Loucy (cell line): ENCODE results near the gene PUM1.

Experiments used
- H2AFZ ChIP-seq: fragments of 200-600 bp; sonication (generic); 2 replicates; pipeline ENCODE4 v1.6.0; 2016; ENCODE audit warnings: antibody characterized with exemption, mild to moderate bottlenecking, low read length, moderate library complexity
- H3F3A ChIP-seq: fragments of 200-600 bp; 2 replicates; pipeline ENCODE4 v1.6.0; 2016; ENCODE audit warnings: antibody characterized with exemption, low read depth, mild to moderate bottlenecking
- H3K27me3 ChIP-seq: fragments of 200-600 bp; sonication (generic); 2 replicates; pipeline ENCODE4 v1.6.1; 2014; ENCODE audit warnings: low read length, mild to moderate bottlenecking; ENCODE audit not compliant: insufficient read depth, poor library complexity, severe bottlenecking
- H3K36me3 ChIP-seq: fragments of 200-600 bp; sonication (generic); 2 replicates; pipeline ENCODE4 v1.6.1; 2016; ENCODE audit warnings: low read length; ENCODE audit not compliant: insufficient read depth
- H3K4me1 ChIP-seq: fragments of 200-600 bp; sonication (generic); 2 replicates; pipeline ENCODE4 v1.5.1; 2014; ENCODE audit warnings: low read length, mild to moderate bottlenecking; ENCODE audit not compliant: insufficient read depth, poor library complexity, severe bottlenecking
- H3K4me2 ChIP-seq: fragments of 200-600 bp; sonication (generic); 2 replicates; pipeline ENCODE4 v1.6.0; 2014; ENCODE audit warnings: antibody characterized with exemption, low read length, low read depth, mild to moderate bottlenecking; ENCODE audit not compliant: poor library complexity, severe bottlenecking
- H3K4me3 ChIP-seq: fragments of 200-600 bp; sonication (generic); 2 replicates; pipeline ENCODE4 v1.5.1; 2014; ENCODE audit warnings: low read length, mild to moderate bottlenecking, mixed read lengths; ENCODE audit not compliant: poor library complexity, severe bottlenecking
- H3K79me2 ChIP-seq: fragments of 200-600 bp; sonication (generic); 2 replicates; pipeline ENCODE4 v1.6.1; 2014; ENCODE audit warnings: low read length; ENCODE audit not compliant: insufficient read depth
- H3K9ac ChIP-seq: fragments of 200-600 bp; sonication (generic); 2 replicates; pipeline ENCODE4 v1.6.0; 2014; ENCODE audit warnings: mild to moderate bottlenecking, low read depth, low read length, moderate library complexity; ENCODE audit not compliant: poor library complexity, severe bottlenecking
- H3K9me2 ChIP-seq: fragments of 200-600 bp; sonication (generic); replicated peaks from 2 replicates; pipeline ENCODE4 v1.6.1; 2016; ENCODE audit warnings: low read depth, low read length, mixed read lengths
- H3K9me3 ChIP-seq: fragments of 200-600 bp; sonication (generic); 2 replicates; pipeline ENCODE4 v1.6.1; 2014; ENCODE audit warnings: mild to moderate bottlenecking, antibody characterized with exemption, low read length, low read depth; ENCODE audit not compliant: insufficient read depth
- H4K20me1 ChIP-seq: fragments of 200-600 bp; sonication (generic); 2 replicates; pipeline ENCODE4 v1.6.0; 2014; ENCODE audit warnings: antibody characterized with exemption, low read length, mild to moderate bottlenecking; ENCODE audit not compliant: insufficient read depth, poor library complexity, severe bottlenecking
- CTCF ChIP-seq: fragments of 200-600 bp; sonication (generic); conservative IDR thresholded peaks from 2 replicates; pipeline ENCODE4 v1.5.1; 2014; ENCODE audit warnings: mild to moderate bottlenecking, antibody characterized with exemption, low read length
- EZH2phosphoT487 ChIP-seq: fragments of 200-600 bp; IDR thresholded peaks from 2 replicates; pipeline ENCODE4 v1.6.1; 2018; ENCODE audit warnings: antibody characterized with exemption, mild to moderate bottlenecking, moderate library complexity, borderline replicate concordance

The PUM1 gene

GRCh38 chr1:30965924-30966599 is 99.5 kb downstream of the PUM1 start:
- H3F3A ChIP-seq, result no peaks in the 10 kb centered on the region
- H3K4me1 ChIP-seq, result no peaks in the 10 kb centered on the region
- no peaks in the 10 kb centered on the region for H3K9me2 ChIP-seq
- no peaks in the 10 kb centered on the region for H3K27me3 ChIP-seq
- H3K9me3 ChIP-seq, result no peaks in the 10 kb centered on the region
- no peak overlapping the region for H3K4me3 ChIP-seq
- H3K79me2 ChIP-seq, result peaks cover 33% of the 10 kb centered on the region
- peaks cover 62% of the 10 kb centered on the region for H4K20me1 ChIP-seq
- peaks cover 95% of the 10 kb centered on the region for H3K36me3 ChIP-seq
- H3K9ac ChIP-seq, result no peak overlapping the region
- no peak overlapping the region for H3K4me2 ChIP-seq
- no peak overlapping the region for H2AFZ ChIP-seq
- TF ChIP-seq CTCF (no peak), EZH2phosphoT487 (no peak)

- H3K27me3 ChIP-seq, result no peaks in the 10 kb centered on the region
- H3K9me3 ChIP-seq, result no peaks in the 10 kb centered on the region
- no peaks in the 10 kb centered on the region for H3K4me1 ChIP-seq
- H3K9ac ChIP-seq, result no peak overlapping the region
- no peak overlapping the region for H3K4me3 ChIP-seq
- H3F3A ChIP-seq, result no peaks in the 10 kb centered on the region
- no peak for TF ChIP-seq EZH2phosphoT487
- no peak for TF ChIP-seq CTCF
- no peak overlapping the region for H3K4me2 ChIP-seq
- no peaks in the 10 kb centered on the region for H3K9me2 ChIP-seq
- peaks cover 59% of the 10 kb centered on the region for H4K20me1 ChIP-seq
- peaks cover 94% of the 10 kb centered on the region for H3K36me3 ChIP-seq
- H3K79me2 ChIP-seq, result peaks cover 28% of the 10 kb centered on the region
- H2AFZ ChIP-seq, result no peak overlapping the region
Observed at GRCh38 chr1:30964706-30965105, 100.8 kb downstream of the PUM1 start.

- no peaks in the 10 kb centered on the region for H3K4me1 ChIP-seq
- no peaks in the 10 kb centered on the region for H3K9me3 ChIP-seq
- no peak overlapping the region for H3K4me3 ChIP-seq
- no peak overlapping the region for H3K4me2 ChIP-seq
- TF ChIP-seq CTCF, result no peak
- TF ChIP-seq EZH2phosphoT487, result no peak
- peaks cover 62% of the 10 kb centered on the region for H4K20me1 ChIP-seq
- peaks cover 27% of the 10 kb centered on the region; the same call in 1 of the 2 replicates for H3K79me2 ChIP-seq
- no peaks in the 10 kb centered on the region for H3K9me2 ChIP-seq
- H2AFZ ChIP-seq, result no peak overlapping the region
- no peak overlapping the region for H3K9ac ChIP-seq
- no peaks in the 10 kb centered on the region for H3K27me3 ChIP-seq
- peaks cover 95% of the 10 kb centered on the region for H3K36me3 ChIP-seq
- no peaks in the 10 kb centered on the region for H3F3A ChIP-seq
Observed at GRCh38 chr1:30962609-30963508, 102.7 kb downstream of the PUM1 start.
